Astrocyte of the spinal cord (primary cell): ENCODE data around the gene KRTAP3-3.
"Not testable (repeated sequence)": the region's sequence is repeated elsewhere in the genome, so short reads cannot be mapped to it uniquely, and the experiment has no call there.

ENCODE experiments used
- DNase-seq: peaks from one replicate; pipeline ENCODE4 v3.0.0; 2011; ENCODE audit warnings: low read depth, low spot score
- H3K4me3 ChIP-seq: 2 replicates; pipeline ENCODE4 v1.5.1; 2011; ENCODE audit warnings: low read depth, mild to moderate bottlenecking, low read length, moderate library complexity
- CTCF ChIP-seq: IDR thresholded peaks from 2 replicates; pipeline ENCODE4 v1.5.1; 2012; ENCODE audit warnings: low read depth, mild to moderate bottlenecking, low read length, inconsistent platforms
- in situ Hi-C: cut with HindIII; loops from 2 replicates; pipeline ENCODE4 v1.10.0; 2017; ENCODE audit warnings: low sequenced_read_pairs

Gene KRTAP3-3

GRCh38 chr17:41004397-41004796, 10.4 kb upstream of the KRTAP3-3 start:
- in situ Hi-C loops = no loop called here
- no peak for DNase-seq

GRCh38 chr17:41003926-41004325, 10.0 kb upstream of the KRTAP3-3 start:
- in situ Hi-C loops = no loop called here
- no peak for DNase-seq
- TF ChIP-seq CTCF = no peak
- no peak overlapping the region for H3K4me3 ChIP-seq

More at GRCh38 chr17:41004397-41004796, 10.4 kb upstream of the KRTAP3-3 start:
- no peak for TF ChIP-seq CTCF
- no peak overlapping the region for H3K4me3 ChIP-seq

- DNase-seq = no peak
- in situ Hi-C loops = no loop called here
- no peak for TF ChIP-seq CTCF
- no peak overlapping the region for H3K4me3 ChIP-seq
Measured at GRCh38 chr17:41002814-41003213, 8.8 kb upstream of the KRTAP3-3 start.

GRCh38 chr17:41001795-41002194, 7.8 kb upstream of the KRTAP3-3 start:
- TF ChIP-seq CTCF = no peak
- in situ Hi-C loops = no loop called here
- DNase-seq = no peak
- no peak overlapping the region for H3K4me3 ChIP-seq

- H3K4me3 ChIP-seq, DNase-seq, in situ Hi-C loops: not testable (repeated sequence)
Measured at GRCh38 chr17:40999563-40999962, 5.6 kb upstream of the KRTAP3-3 start, which contains the start of gene KRTAP3-2. KRTAP3-2 (minus strand) TSS chr17:40999906; CDS start chr17:40999853, 53 bp downstream.

GRCh38 chr17:40997361-40997760, 3.4 kb upstream of the KRTAP3-3 start:
- in situ Hi-C loops = no loop called here
- H3K4me3 ChIP-seq = no peak overlapping the region
- no peak for TF ChIP-seq CTCF

GRCh38 chr17:40996829-40997228, 2.9 kb upstream of the KRTAP3-3 start:
- DNase-seq = no peak
- no peak overlapping the region for H3K4me3 ChIP-seq
- no peak for TF ChIP-seq CTCF
- in situ Hi-C loops = no loop called here

More at GRCh38 chr17:40997361-40997760, 3.4 kb upstream of the KRTAP3-3 start:
- DNase-seq = no peak
